Spleen (tissue), 7 donors: ENCODE results near the gene NRL.

ENCODE experiments used
- POLR2A ChIP-seq, 3 donors: fragments of 450-650 bp; IDR thresholded peaks; one replicate each; pipeline ENCODE4 v1.5.1; 2017; ENCODE audit warnings: antibody characterized with exemption in 3 of 3, mild to moderate bottlenecking in 1 of 3
- TF ChIP-seq, protein P1 (sequence below), 11 experiments: fragments of 200-600 bp in 7 of 11; fragments of 450-650 bp in 4 of 11; sonication (generic) in 4 of 11; IDR thresholded peaks in 8 of 11; conservative IDR thresholded peaks in 3 of 11; 1 replicate in 7 of 11; 2 replicates in 4 of 11; pipeline versions ENCODE4 v1.4.0 to v1.8.0; 2016 to 2021; ENCODE audit warnings: antibody characterized with exemption in 11 of 11, inconsistent platforms in 4 of 11, mild to moderate bottlenecking in 1 of 11
- donor health status: DM: no; HTN: no; CAD: no; lungs with moderate emphysema.
- donor health status: DM: no; HTN: no; CAD: no.
- donor health status: DM: no; HTN: no; CAD: no.

DNA sequence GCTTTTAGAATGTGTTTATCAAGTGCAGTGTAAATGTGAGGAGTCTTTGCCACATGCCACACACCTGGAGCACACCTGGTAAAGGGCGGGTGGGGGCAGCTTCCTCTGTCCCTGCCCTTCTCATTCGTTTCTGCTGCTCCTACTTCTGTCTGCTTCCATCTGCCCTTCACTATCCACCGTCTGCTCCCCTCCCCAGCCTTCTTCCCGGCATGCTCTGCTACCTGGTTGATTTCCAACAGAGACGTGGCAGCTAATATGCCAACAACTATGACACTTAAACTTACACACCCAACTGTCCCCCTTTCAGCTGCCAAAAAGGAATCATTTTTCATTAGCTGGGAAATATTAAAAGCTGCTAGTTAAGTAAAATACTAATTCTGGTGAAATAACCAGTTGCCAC, 72.0 kb downstream of the NRL start:
- no peak for TF ChIP-seq POLR2A (IDR thresholded peaks at IDR 0.05)
- TF ChIP-seq, protein P1, sequence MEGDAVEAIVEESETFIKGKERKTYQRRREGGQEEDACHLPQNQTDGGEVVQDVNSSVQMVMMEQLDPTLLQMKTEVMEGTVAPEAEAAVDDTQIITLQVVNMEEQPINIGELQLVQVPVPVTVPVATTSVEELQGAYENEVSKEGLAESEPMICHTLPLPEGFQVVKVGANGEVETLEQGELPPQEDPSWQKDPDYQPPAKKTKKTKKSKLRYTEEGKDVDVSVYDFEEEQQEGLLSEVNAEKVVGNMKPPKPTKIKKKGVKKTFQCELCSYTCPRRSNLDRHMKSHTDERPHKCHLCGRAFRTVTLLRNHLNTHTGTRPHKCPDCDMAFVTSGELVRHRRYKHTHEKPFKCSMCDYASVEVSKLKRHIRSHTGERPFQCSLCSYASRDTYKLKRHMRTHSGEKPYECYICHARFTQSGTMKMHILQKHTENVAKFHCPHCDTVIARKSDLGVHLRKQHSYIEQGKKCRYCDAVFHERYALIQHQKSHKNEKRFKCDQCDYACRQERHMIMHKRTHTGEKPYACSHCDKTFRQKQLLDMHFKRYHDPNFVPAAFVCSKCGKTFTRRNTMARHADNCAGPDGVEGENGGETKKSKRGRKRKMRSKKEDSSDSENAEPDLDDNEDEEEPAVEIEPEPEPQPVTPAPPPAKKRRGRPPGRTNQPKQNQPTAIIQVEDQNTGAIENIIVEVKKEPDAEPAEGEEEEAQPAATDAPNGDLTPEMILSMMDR (IDR thresholded peaks at IDR 0.05 in 8 of 11, conservative IDR thresholded peaks at IDR 0.05 in 3 of 11) = no peak
